ENCODE measurements around the gene EMC10. TPM values are rescaled to one million over a fixed set of nuclear protein-coding genes. Genes with fewer than 3 reads are reported as not detected.

The EMC10 gene
- polyA plus RNA-seq, 2 of the 4 experiments (the other 2 are of a cell fraction), result 52.8 to 147 TPM

GRCh38 chr19:50513746-50514345 lies 37.5 kb downstream of the EMC10 start, which contains the start of gene ASPDH:
Gene ASPDH (minus strand): TSS chr19:50513913. CDS start chr19:50513823, 90 bp downstream.
- H3K9me3 ChIP-seq, result no peaks in the 10 kb centered on the region; the same call in 2 of the 3 replicates
- 61% methylated on average over 21 of the region's 22 CpGs for WGBS (ENCODE audit: missing lambda C conversion rate)
- FAIRE-seq (no peak), DNase-seq (ENCODE audit: low read depth in 1 of 2, low spot score in 1 of 2) (no peak), ATAC-seq (no peak)
- TF ChIP-seq MAZ (IDR thresholded peaks at IDR 0.05; ENCODE audit: borderline replicate concordance, low read depth, low read length), result no peak
- TF ChIP-seq ZC3H11A (IDR thresholded peaks at IDR 0.05), result no peak
- no peak for TF ChIP-seq PBX3 (IDR thresholded peaks at IDR 0.05)
- no peak for TF ChIP-seq ATOH8 (CRISPR knock-in tag; IDR thresholded peaks at IDR 0.05; ENCODE audit: low read depth)
- TF ChIP-seq MAFK (IDR thresholded peaks at IDR 0.05; ENCODE audit: partially characterized antibody), result no peak
- TF ChIP-seq HEYL (CRISPR knock-in tag; IDR thresholded peaks at IDR 0.05), result no peak
- no peak for TF ChIP-seq RARB (CRISPR knock-in tag; IDR thresholded peaks at IDR 0.05)
- TF ChIP-seq FOXS1 (CRISPR knock-in tag; IDR thresholded peaks at IDR 0.05), result no peak
- TF ChIP-seq POLR2A (IDR thresholded peaks at IDR 0.05; ENCODE audit: low read length), result no peak
- no peak for TF ChIP-seq HOXB5 (CRISPR knock-in tag; IDR thresholded peaks at IDR 0.05)
- TF ChIP-seq ZFP36 (IDR thresholded peaks at IDR 0.05; ENCODE audit: borderline replicate concordance, partially characterized antibody), result no peak
- no peak for TF ChIP-seq FOSL2 (IDR thresholded peaks at IDR 0.05)
- TF ChIP-seq FOSL2 (CRISPR knock-in tag; IDR thresholded peaks at IDR 0.05), result no peak
- TF ChIP-seq BCL3 (IDR thresholded peaks at IDR 0.05), result no peak
- no peak within 1 kb of the TSS for H3K4me2 ChIP-seq
- no peak within 1 kb of the TSS for H3K4me3 ChIP-seq
- no peak within 1 kb of the TSS for H3K27ac ChIP-seq
- peaks cover 22% of the 10 kb centered on the region; the same call in 2 of the 3 replicates for H3K4me1 ChIP-seq
- POLR2A ChIA-PET, result no interaction called here
- CTCF ChIA-PET, result interaction anchor here (5.6 kb wide), 1 partner anchor 24 kb away, joined by 38 read pairs; no protein-coding TSS in a partner anchor

GRCh38 chr19:50514346-50515167 lies 38.2 kb downstream of the EMC10 start:
- Histone ChIP-seq H3K4me3 (no peak overlapping the region), H3K27ac (no peak overlapping the region), H3K4me1 (peaks cover 22% of the 10 kb centered on the region; the same call in 2 of the 3 replicates), H3K9me3 (no peaks in the 10 kb centered on the region; the same call in 2 of the 3 replicates), H3K4me2 (no peak overlapping the region)
- DNase-seq (ENCODE audit: low read depth in 1 of 2, low spot score in 1 of 2), result no peak
- WGBS (ENCODE audit: missing lambda C conversion rate), result 58% methylated on average over 32 of the region's 38 CpGs
- ChIA-PET POLR2A (no interaction called here), CTCF (interaction anchor here (1.2 to 5.6 kb wide), 2 partner anchors 23 to 59 kb away, joined by 4 to 38 read pairs; no protein-coding TSS in a partner anchor)
- no peak for FAIRE-seq
- no peak for ATAC-seq
- TF ChIP-seq HDAC2 (IDR thresholded peaks at IDR 0.05), result no peak
- no peak for TF ChIP-seq FOSL2 (IDR thresholded peaks at IDR 0.05)
- TF ChIP-seq FOSL2 (CRISPR knock-in tag; IDR thresholded peaks at IDR 0.05), result no peak
- no peak for TF ChIP-seq TFCP2L1 (CRISPR knock-in tag; IDR thresholded peaks at IDR 0.05)

GRCh38 chr19:50515168-50515561 lies 38.9 kb downstream of the EMC10 start:
- ATAC-seq (no peak), DNase-seq (ENCODE audit: low read depth in 1 of 2, low spot score in 1 of 2) (no peak), FAIRE-seq (no peak)
- ChIA-PET POLR2A (no interaction called here), CTCF (interaction anchor here (1.2 to 5.6 kb wide), 4 partner anchors 23 to 59 kb away, joined by 3 to 38 read pairs (median 8); no protein-coding TSS in a partner anchor)
- 83% methylated on average over 7 of the region's 11 CpGs for WGBS (ENCODE audit: missing lambda C conversion rate)
- no peak overlapping the region for H3K4me2 ChIP-seq
- H3K27ac ChIP-seq, result no peak overlapping the region
- TF ChIP-seq SMC3 (IDR thresholded peaks at IDR 0.05) (no peak), CHD2 (IDR thresholded peaks at IDR 0.05; ENCODE audit: low read length, partially characterized antibody) (no peak), RAD21 (conservative IDR thresholded peaks at IDR 0.05 in 1 of 2, IDR thresholded peaks at IDR 0.05 in 1 of 2) (no peak), ZC3H11A (IDR thresholded peaks at IDR 0.05) (no peak), GATA3 (IDR thresholded peaks at IDR 0.05; ENCODE audit: borderline replicate concordance) (no peak)
- no peak overlapping the region for H3K4me3 ChIP-seq
- H3K9me3 ChIP-seq, result no peaks in the 10 kb centered on the region; the same call in 2 of the 3 replicates
- peaks cover 19% of the 10 kb centered on the region; the same call in 2 of the 3 replicates for H3K4me1 ChIP-seq
